HFFc6 (cell line): ENCODE results near the gene TM4SF5. TPM values are rescaled to one million over a fixed set of nuclear protein-coding genes. Genes with fewer than 3 reads are reported as not detected.

Source experiments
- DNase-seq: peaks from one replicate; pipeline ENCODE4 v3.0.0-alpha.2; 2018
- H3K27ac Mint-ChIP-seq: 2 replicates; pipeline ENCODE4 v1.8.0; 2020; ENCODE audit warnings: mild to moderate bottlenecking, mixed read lengths
- H3K27me3 Mint-ChIP-seq: 2 replicates; pipeline ENCODE4 v1.8.0; 2021; ENCODE audit warnings: mild to moderate bottlenecking, moderate library complexity, mixed read lengths; ENCODE audit not compliant: insufficient read depth
- H3K36me3 Mint-ChIP-seq: 2 replicates; pipeline ENCODE4 v1.8.0; 2021; ENCODE audit warnings: low read depth, mixed read lengths
- H3K4me1 Mint-ChIP-seq: 2 replicates; pipeline ENCODE4 v1.8.0; 2020; ENCODE audit warnings: low read depth, mixed read lengths
- H3K4me3 Mint-ChIP-seq: 2 replicates; pipeline ENCODE4 v1.8.0; 2020; ENCODE audit warnings: mild to moderate bottlenecking, moderate library complexity, mixed read lengths
- H3K9me3 Mint-ChIP-seq: 2 replicates; pipeline ENCODE4 v1.8.0; 2020; ENCODE audit warnings: mild to moderate bottlenecking, mixed read lengths
- CTCF ChIP-seq: fragments of 200-600 bp; sonication (generic); IDR thresholded peaks from 2 replicates; pipeline ENCODE4 v1.5.0; 2021; ENCODE audit warnings: antibody characterized with exemption, mild to moderate bottlenecking
- total RNA-seq, 6 experiments: library from RNA; stranded (reverse); fragmentation: NEBNext Ultra II Directional; extraction: Animal tissue kit (Norgen Biotek cat#: 25700); gene quantifications; 2 replicates in 1 of 6; 3 replicates in 5 of 6; pipeline ENCODE4 v1.2.3, GENCODE V29; 2021

The TM4SF5 gene
- total RNA-seq, 6 experiments from 2014 or later = not detected

- H3K9me3 Mint-ChIP-seq = no peaks in the 10 kb centered on the region
Measured at GRCh38 chr17:4748686-4749085, 23.0 kb upstream of the TM4SF5 start.

DNA sequence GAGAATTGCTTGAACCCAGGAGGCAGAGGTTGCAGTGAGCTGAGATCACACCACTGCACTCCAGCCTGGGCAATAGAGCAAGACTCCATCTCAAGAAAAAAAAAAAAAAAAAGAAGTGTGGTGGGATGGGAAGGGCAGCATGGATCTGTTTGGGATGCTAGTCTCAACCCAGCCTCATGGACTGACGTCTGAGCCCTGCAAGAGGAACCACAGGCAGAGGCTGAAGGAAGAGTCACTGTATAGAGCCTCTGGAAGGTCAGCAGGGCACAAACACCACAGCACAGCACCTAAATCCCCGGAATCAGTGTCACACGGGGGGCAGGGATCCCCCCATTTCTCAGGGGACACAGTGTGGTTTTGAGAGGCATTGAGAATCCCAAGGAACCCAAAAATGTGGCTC lies 21.1 kb upstream of the TM4SF5 start:
- no peaks in the 10 kb centered on the region for H3K36me3 Mint-ChIP-seq
- peaks cover 52% of the 10 kb centered on the region for H3K27me3 Mint-ChIP-seq
- TF ChIP-seq CTCF = no peak
- no peak overlapping the region for H3K27ac Mint-ChIP-seq
- H3K9me3 Mint-ChIP-seq = no peaks in the 10 kb centered on the region
- H3K4me1 Mint-ChIP-seq = no peaks in the 10 kb centered on the region
- DNase-seq = no peak
- no peak overlapping the region for H3K4me3 Mint-ChIP-seq

More at GRCh38 chr17:4748686-4749085, 23.0 kb upstream of the TM4SF5 start:
- Mint-ChIP-seq H3K27ac (no peak overlapping the region), H3K36me3 (no peaks in the 10 kb centered on the region), H3K4me1 (no peaks in the 10 kb centered on the region), H3K4me3 (no peak overlapping the region), H3K27me3 (peaks cover 48% of the 10 kb centered on the region)
- no peak for TF ChIP-seq CTCF
- no peak for DNase-seq

GRCh38 chr17:4751932-4752331 lies 19.8 kb upstream of the TM4SF5 start:
- Mint-ChIP-seq H3K4me3 (no peak overlapping the region), H3K9me3 (no peaks in the 10 kb centered on the region), H3K4me1 (no peaks in the 10 kb centered on the region), H3K27me3 (peaks cover 55% of the 10 kb centered on the region), H3K27ac (no peak overlapping the region), H3K36me3 (no peaks in the 10 kb centered on the region)
- TF ChIP-seq CTCF = no peak
- no peak for DNase-seq

DNA sequence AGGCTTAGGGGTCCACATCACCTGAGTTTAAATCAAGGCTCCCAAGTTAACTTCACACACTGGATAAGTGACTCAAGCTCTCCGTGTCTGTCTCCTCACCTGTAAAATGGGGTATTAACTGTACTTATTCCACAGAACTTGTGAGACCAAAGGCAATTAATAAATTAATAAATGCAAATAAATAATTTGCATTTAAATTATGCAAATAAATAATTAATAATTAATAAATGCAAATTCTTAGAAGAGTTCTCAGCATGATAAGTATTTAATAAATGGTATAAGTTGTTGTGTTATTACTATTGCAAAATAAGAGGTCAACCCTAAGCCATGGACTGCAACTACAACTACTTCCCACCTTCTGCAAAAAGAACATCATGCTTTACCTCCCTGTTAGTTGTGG lies 18.3 kb upstream of the TM4SF5 start:
- Mint-ChIP-seq H3K27me3 (peaks cover 63% of the 10 kb centered on the region), H3K36me3 (no peaks in the 10 kb centered on the region), H3K4me3 (no peak overlapping the region), H3K9me3 (no peaks in the 10 kb centered on the region), H3K27ac (no peak overlapping the region), H3K4me1 (no peaks in the 10 kb centered on the region)
- TF ChIP-seq CTCF = no peak
- no peak for DNase-seq

DNA sequence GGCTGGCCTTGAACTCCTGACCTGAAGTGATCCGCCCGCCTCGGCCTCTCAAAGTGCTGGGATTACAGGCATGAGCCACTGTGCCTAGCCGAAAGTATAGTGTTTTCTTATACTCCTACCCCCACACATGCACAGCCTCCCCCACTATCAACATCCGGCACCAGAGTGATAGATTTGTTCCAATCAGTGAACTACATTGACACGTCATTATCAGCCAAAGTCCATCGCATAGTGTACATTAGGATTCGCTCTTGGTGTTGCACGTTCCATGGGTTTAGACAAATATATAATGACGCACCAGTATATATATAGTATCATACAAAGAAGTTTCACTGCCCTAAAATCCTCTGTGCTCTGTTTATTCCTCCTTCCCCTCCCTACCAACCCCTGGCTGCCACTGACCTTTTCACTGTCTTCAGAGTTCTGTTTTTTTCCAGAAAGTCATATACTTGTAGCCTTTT lies 11.9 kb upstream of the TM4SF5 start:
- DNase-seq = no peak
- Mint-ChIP-seq H3K27ac (no peak overlapping the region), H3K4me1 (no peaks in the 10 kb centered on the region), H3K36me3 (no peaks in the 10 kb centered on the region), H3K4me3 (no peak overlapping the region), H3K9me3 (no peaks in the 10 kb centered on the region), H3K27me3 (peaks cover 58% of the 10 kb centered on the region)
- TF ChIP-seq CTCF = no peak

DNA sequence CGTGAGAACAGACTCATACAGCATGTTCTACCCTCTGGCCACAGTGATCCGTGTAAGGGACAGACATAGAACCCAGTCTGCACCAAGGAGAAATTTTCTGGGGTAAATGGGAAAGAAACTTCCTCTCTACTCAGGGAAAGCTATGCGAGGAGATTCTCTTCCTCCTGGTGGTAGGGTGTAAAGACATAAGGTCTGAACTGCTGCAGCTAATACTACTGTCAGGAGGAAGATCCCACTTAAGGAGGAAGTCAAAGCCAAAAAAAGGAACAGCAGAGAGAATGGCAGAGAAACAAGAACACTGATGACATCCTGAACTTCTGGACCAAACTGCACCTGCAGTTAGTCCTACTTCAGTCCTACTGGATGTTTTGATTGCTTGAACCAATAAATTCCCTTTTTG lies 7.1 kb upstream of the TM4SF5 start:
- DNase-seq = no peak
- TF ChIP-seq CTCF = no peak
- Mint-ChIP-seq H3K27ac (no peak overlapping the region), H3K27me3 (peaks cover 21% of the 10 kb centered on the region), H3K36me3 (no peaks in the 10 kb centered on the region), H3K9me3 (no peaks in the 10 kb centered on the region), H3K4me3 (no peak overlapping the region), H3K4me1 (peaks cover 3% of the 10 kb centered on the region; the same call in 1 of the 2 replicates)
